HG03108 (cell line): ENCODE results near the gene BRD7.
A peak's percentile ranks its signal among the peaks of the same experiment; 100 is the strongest.

Experiments
- ATAC-seq: cut with Tn5 transposase; IDR thresholded peaks from one replicate; pipeline ENCODE4 v1.9.1; 2021; ENCODE audit warnings: moderate library complexity; ENCODE audit not compliant: unreplicated experiment

Gene BRD7

DNA sequence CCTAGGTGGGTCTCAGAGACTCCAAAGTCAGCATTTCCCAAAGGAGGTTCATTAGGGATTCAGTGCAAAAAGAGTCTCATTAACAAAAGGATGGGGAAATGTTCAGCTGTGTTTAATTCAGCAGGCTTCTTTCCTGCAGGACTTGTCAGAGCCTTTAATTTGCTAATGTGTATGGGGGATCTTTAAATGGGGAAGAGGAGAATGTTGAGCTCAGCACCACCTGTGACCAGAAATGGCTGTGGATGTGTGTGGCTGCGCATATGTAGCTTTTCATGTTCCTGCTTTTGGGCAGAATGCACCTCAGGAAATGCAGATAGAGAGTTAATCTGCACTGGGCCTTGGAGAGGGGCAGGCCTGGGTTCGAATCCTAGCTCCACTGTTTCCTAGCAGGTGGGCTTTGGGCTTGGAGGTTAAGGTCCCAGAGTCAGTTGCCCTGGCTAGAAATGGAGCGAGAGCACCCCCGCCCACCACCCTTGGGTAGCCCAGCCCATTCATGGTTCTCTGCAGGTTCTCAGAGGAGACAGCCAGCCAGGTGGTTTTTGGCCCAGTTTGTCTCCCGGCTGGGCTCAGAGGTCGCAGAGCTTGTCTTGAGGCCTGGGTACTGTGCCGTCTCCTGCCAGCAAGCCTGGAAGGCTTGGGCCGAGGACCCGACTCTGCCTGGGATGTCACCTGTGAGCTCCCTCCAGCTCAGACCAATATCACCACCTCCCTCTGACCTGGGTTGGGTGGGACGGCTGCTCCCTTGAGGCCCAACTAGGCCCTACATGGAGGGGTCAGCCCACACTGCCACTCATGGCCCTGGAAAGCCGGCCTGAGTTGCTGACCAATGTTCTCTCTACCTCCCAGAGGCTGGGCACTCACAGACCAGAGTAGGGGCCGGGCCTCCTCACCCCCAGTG lies 93.1 kb downstream of the BRD7 start:
- no peak for ATAC-seq

DNA sequence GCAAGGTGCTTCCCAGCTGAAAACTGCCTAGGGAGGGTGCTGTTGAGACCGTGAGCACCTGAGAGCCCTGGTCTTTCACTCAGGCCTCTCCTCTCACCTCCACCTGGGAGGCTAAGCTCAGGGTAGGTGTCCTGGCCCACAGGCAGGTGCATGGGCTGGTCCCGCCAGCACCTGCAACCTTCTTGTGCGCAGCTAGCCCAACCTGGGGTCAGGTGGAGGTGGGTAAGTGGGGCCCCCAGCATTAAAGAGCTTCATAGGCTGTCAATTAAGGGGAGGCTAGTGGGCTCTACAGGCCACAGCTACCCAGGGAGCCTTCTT lies 93.7 kb downstream of the BRD7 start:
- no peak for ATAC-seq

GRCh38 chr16:50274326-50275097 lies 94.3 kb downstream of the BRD7 start:
- peak; percentile 29 for ATAC-seq

- peak; percentile 46 for ATAC-seq
Observed at GRCh38 chr16:50273888-50274325, 94.9 kb downstream of the BRD7 start.

DNA sequence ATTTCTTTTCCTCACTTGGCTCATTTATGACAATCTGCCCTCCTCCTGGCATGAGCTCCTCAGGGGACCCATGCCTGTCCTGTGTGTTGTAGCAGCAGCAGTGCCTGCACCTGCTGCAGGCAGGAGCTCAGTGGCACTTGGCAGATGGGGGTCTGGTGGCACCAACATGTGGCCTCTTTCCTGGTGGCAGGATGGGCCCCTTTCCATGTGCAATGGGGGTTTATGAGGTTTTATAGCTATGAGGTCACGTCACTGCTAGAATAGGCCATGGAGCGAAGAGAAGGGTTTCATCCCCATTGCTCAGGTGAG lies 95.5 kb downstream of the BRD7 start:
- ATAC-seq, result no peak

- no peak for ATAC-seq
Observed at GRCh38 chr16:50272687-50273381, 96.0 kb downstream of the BRD7 start.

- ATAC-seq, result no peak
Observed at GRCh38 chr16:50272111-50272571, 96.6 kb downstream of the BRD7 start.

DNA sequence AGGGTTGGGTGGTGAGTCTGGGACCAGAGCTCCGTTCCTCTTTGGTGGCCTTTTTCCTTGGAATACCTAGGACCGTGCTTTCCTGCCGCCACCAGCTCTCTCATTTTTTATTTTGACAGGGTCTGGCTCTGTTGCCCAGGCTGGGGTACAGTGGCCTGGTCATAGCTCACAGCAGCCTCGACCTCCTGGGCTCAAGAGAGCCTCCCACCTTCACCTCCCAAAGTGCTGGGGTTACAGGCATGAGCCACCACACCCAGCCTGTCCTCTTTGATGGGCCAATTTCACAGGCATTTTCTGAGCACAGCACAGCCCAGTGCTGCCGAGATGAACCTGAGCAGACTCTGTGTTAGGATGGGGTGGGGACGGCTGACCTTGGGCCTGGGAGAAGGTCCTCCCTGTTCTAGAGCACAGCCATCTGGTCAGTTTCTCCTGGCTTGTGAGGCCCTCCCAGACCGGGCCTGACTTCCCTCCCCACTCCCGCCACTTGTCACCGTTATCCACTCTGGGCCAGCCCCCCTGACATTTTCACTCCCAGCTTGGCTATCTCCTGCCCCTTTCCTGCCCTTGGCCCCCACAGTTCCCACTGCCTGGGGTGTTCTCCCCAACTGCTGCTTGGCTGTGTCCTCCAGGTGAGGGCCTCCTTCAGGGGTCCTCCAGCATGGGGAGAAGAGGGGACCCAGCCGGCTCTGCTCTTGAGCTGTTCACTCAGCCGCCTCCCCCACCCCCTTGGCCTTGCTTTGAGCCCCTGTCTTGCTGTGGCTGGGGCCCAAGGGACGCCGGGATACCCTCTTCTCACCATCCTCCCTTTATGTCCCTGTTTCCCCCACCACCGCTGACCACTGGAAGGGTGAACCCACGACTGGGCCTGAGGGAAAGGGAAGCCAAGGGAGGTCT lies 97.4 kb downstream of the BRD7 start:
- no peak for ATAC-seq

DNA sequence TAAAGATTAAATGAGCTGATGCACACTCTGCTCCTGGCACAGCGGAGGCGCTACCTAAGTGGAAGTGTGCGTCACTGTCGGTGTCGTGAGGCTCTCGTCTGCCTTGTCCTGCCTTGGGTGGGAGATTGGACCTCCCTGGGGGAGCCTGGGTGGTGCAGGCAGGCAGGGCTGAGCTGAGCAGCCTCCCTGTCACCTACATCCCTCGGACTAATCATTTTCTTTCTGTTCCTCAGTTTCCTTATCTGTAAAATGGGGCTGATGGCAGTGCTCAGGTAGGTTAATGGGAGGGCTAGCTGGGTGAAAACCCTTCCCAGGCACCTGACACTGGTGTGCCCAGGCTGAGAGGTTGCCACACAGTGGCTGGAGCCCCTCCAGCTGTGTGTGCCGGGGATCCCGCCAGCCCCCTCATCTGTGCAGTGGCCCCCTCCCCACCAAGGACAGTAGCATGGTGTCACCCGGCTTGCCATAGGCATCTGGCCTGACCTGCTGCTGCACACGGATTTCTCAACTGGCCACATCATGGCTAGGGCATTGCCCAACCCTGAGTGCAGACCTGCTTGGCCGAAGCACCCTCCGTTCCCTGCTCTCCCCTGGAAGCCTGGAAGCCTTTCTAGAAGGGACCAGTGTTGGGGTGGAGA lies 98.2 kb downstream of the BRD7 start:
- no peak for ATAC-seq

DNA sequence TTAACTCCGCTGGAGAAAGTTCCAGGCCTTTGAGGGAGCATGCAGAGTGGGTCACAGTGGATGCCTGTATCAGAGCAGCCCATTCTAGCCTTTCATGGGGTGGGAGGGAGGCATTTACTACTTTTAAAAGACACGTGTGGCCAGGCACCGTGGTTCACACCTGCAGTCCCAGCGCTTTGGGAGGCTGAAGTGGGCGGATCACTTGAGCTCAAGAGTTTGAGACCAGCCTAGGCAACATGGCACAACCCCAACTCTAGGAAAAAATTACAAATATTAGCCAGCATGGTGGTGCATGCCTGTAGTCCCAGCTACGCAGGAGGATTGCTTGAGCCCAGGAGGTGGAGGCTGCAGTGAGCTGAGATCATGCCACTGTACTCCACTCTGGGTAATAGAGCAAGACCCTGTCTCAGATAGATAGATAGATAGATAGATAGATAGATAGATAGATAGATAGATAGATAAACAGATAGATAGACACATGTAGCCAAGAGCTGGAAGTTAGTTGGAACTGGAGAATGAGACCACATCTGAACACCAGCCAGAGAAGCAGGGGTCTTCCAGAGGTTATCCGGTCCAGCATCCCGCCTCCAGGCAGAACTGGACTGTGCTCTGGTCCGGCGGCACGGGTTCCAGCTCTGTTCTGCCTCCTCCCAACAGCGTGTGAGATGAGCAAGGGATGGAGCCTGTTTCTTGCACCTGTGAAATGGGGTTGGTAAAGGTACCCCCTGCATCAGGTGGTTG lies 98.8 kb downstream of the BRD7 start:
- no peak for ATAC-seq

- ATAC-seq, result no peak
Observed at GRCh38 chr16:50269061-50269705, 99.6 kb downstream of the BRD7 start.

DNA sequence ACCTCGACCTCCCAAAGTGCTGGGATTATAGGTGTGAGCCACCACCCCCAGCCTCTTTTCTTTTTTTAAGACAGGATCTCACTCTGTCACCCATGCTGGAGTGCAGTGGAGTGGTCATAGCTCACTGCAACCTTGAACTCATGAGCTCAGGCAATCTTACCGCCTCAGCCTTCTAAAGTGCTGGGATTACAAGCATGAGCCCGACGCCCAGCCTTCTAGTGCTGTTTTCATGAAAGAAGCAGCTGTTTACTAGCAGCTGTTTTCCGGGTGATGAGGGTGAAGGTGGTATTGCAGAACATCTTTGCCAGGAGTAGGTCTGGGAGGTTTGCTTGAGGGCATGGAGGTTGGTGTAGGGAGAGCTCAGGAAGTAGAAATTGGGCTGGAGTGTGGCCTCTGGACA lies 100.4 kb downstream of the BRD7 start:
- no peak for ATAC-seq

- no peak for ATAC-seq
Observed at GRCh38 chr16:50267651-50268050, 101.1 kb downstream of the BRD7 start.

DNA sequence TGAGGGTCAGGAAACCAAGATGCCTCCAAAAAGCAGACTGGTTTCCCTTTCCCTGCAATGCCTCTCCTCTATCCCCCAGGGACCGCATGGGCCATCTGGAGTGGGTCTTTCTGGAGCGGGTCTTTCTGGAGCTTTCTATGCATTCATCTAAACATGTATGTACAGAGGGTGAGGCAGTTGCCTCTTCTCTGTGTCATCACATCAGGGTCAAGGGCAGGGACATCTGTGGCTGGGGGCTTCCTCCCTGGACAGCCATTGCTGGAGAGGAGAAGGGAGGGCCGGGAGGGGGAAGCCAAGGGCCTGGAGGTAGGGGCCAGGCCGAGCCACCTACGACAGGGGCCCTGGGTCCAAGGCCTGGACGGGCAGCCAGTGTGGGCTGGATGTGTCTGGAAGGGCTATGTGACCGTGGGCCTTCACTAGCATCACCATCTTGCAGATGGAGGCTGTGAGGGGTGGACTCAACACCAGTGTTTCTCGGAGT lies 101.6 kb downstream of the BRD7 start:
- no peak for ATAC-seq

- ATAC-seq, result peak; percentile 71
Observed at GRCh38 chr16:50266337-50267091, 102.3 kb downstream of the BRD7 start, which contains the start of gene ADCY7. Gene ADCY7, plus strand, starts transcription at chr16:50266551. Its CDS starts 21,629 bp downstream, at chr16:50288180.
